Upper lobe of left lung (tissue), 4 donors: ENCODE measurements around the gene CFAP97D2.

ENCODE experiments used
- EP300 ChIP-seq, 4 donors: sonication (generic); formaldehyde crosslinking; IDR thresholded peaks; one replicate each; pipeline ENCODE4 v1.5.1; 2017; ENCODE audit warnings: antibody characterized with exemption in 4 of 4, control low read depth in 2 of 4
- POLR2A ChIP-seq, 4 donors: fragments of 450-650 bp; IDR thresholded peaks; one replicate each; pipeline ENCODE4 v1.5.1; 2016 to 2017; ENCODE audit warnings: antibody characterized with exemption in 4 of 4, mild to moderate bottlenecking in 2 of 4

DNA sequence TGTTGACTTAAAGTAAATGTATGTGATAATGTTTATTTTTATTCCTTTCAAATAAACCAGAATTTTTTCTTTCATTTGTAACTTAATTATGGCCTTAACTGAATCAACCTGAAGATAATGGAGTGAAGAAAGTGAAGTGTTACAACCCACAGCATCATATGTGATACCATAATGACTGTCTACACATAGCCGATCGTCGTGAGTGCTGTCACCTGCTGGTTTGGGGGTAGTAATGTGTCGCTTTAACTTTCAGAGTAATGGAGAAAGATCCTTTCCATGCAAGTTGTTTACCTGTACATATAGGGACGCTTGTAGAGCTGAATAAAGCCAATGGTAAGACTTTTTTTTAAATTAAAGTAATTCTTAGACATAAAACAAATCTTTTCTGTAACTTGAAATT lies 65.6 kb downstream of the CFAP97D2 start:
- TF ChIP-seq EP300 (IDR thresholded peaks at IDR 0.05) = no peak
- TF ChIP-seq POLR2A (IDR thresholded peaks at IDR 0.05) = no peak
